ENCODE measurements around the gene NTM. TPM values are rescaled to one million over a fixed set of nuclear protein-coding genes. Genes with fewer than 3 reads are reported as not detected.

The NTM gene
- total and polyA plus RNA-seq, 2 experiments from 2014 or later, result 25.9 to 49.0 TPM

GRCh38 chr11:131658952-131659351, 288.5 kb downstream of the NTM start:
- Histone ChIP-seq H3K9ac (no peak overlapping the region), H3K4me2 (ENCODE audit: unreplicated experiment) (no peak overlapping the region), H3K27me3 (replicated peaks; ENCODE audit: insufficient read depth) (0 out of 2 replicates have a peak, but pooled peaks cover 5% of the 10 kb centered on the region), H3K4me3 (no peak overlapping the region), H3K9me3 (ENCODE audit: low read depth) (no peaks in the 10 kb centered on the region), H3K4me1 (ENCODE audit: insufficient read depth) (peaks cover 17% of the 10 kb centered on the region), H3K79me2 (ENCODE audit: insufficient read depth) (no peaks in the 10 kb centered on the region), H3K36me3 (ENCODE audit: low read depth) (no peaks in the 10 kb centered on the region), H3K27ac (no peak overlapping the region), H3K9me2 (ENCODE audit: insufficient read depth) (no peaks in the 10 kb centered on the region), H4K20me1 (ENCODE audit: insufficient read depth) (no peaks in the 10 kb centered on the region), H3F3A (ENCODE audit: insufficient read depth) (peaks cover 6% of the 10 kb centered on the region; the same call in 1 of the 2 replicates), H2AFZ (no peak overlapping the region)
- TF ChIP-seq EZH2 (IDR thresholded peaks at IDR 0.05; ENCODE audit: insufficient read depth, poor library complexity, severe bottlenecking) (no peak), EZH2phosphoT487 (IDR thresholded peaks at IDR 0.05; ENCODE audit: insufficient read depth, low read depth) (no peak)
- in situ Hi-C loops (cut with MboI), result loop anchor here (25.0 kb wide), 1 partner anchor 247 kb away; no protein-coding TSS in a partner anchor
- WGBS, 2 experiments (ENCODE audit: low coverage in 1 of 2, low lambda C conversion rate in 2 of 2, missing lambda C conversion rate in 2 of 2), result 96 to 98% methylated on average over 2 of the region's 2 CpGs
- DNase-seq, result no peak

GRCh38 chr11:131659931-131660330, 289.5 kb downstream of the NTM start:
- H3K9me2 ChIP-seq (ENCODE audit: insufficient read depth), result no peaks in the 10 kb centered on the region
- no peaks in the 10 kb centered on the region for H4K20me1 ChIP-seq (ENCODE audit: insufficient read depth)
- no peaks in the 10 kb centered on the region for H3K9me3 ChIP-seq (ENCODE audit: low read depth)
- no peak overlapping the region for H3K9ac ChIP-seq
- no peak overlapping the region for H3K4me2 ChIP-seq (ENCODE audit: unreplicated experiment)
- H3K4me1 ChIP-seq (ENCODE audit: insufficient read depth), result peaks cover 17% of the 10 kb centered on the region
- no peak overlapping the region for H3K4me3 ChIP-seq
- H3K27ac ChIP-seq, result no peak overlapping the region
- in situ Hi-C loops (cut with MboI), result loop anchor here (25.0 kb wide), 1 partner anchor 248 kb away; no protein-coding TSS in a partner anchor
- H3K36me3 ChIP-seq (ENCODE audit: low read depth), result no peaks in the 10 kb centered on the region
- no peak overlapping the region for H2AFZ ChIP-seq
- no peak for TF ChIP-seq EZH2phosphoT487 (IDR thresholded peaks at IDR 0.05; ENCODE audit: insufficient read depth, low read depth)
- no peak for TF ChIP-seq EZH2 (IDR thresholded peaks at IDR 0.05; ENCODE audit: insufficient read depth, poor library complexity, severe bottlenecking)
- H3K79me2 ChIP-seq (ENCODE audit: insufficient read depth), result no peaks in the 10 kb centered on the region
- 0 out of 2 replicates have a peak, but pooled peaks cover 5% of the 10 kb centered on the region for H3K27me3 ChIP-seq (replicated peaks; ENCODE audit: insufficient read depth)
- peaks cover 6% of the 10 kb centered on the region; the same call in 1 of the 2 replicates for H3F3A ChIP-seq (ENCODE audit: insufficient read depth)
- DNase-seq, result no peak
- 77 to 78% methylated on average over 11 of the region's 11 CpGs for WGBS, 2 experiments (ENCODE audit: low coverage in 1 of 2, low lambda C conversion rate in 2 of 2, missing lambda C conversion rate in 2 of 2)

- DNase-seq, result peak; percentile 56
- 0 out of 2 replicates have a peak, but pooled peaks cover 5% of the 10 kb centered on the region for H3K27me3 ChIP-seq (replicated peaks; ENCODE audit: insufficient read depth)
- no peaks in the 10 kb centered on the region for H3K36me3 ChIP-seq (ENCODE audit: low read depth)
- no peaks in the 10 kb centered on the region for H4K20me1 ChIP-seq (ENCODE audit: insufficient read depth)
- H3K4me3 ChIP-seq, result no peak overlapping the region
- peaks cover 6% of the 10 kb centered on the region; the same call in 1 of the 2 replicates for H3F3A ChIP-seq (ENCODE audit: insufficient read depth)
- peaks cover 23% of the 10 kb centered on the region for H3K4me1 ChIP-seq (ENCODE audit: insufficient read depth)
- H3K9me2 ChIP-seq (ENCODE audit: insufficient read depth), result no peaks in the 10 kb centered on the region
- H3K79me2 ChIP-seq (ENCODE audit: insufficient read depth), result no peaks in the 10 kb centered on the region
- H3K9ac ChIP-seq, result no peak overlapping the region
- in situ Hi-C loops (cut with MboI), result loop anchor here (25.0 kb wide), 1 partner anchor 249 kb away; no protein-coding TSS in a partner anchor
- 0 out of 2 replicates have a peak overlapping the region, but pooled peaks have one; percentile 20 for H2AFZ ChIP-seq
- 49 to 65% methylated on average over 3 of the region's 3 CpGs for WGBS, 2 experiments (ENCODE audit: low coverage in 1 of 2, low lambda C conversion rate in 2 of 2, missing lambda C conversion rate in 2 of 2)
- H3K9me3 ChIP-seq (ENCODE audit: low read depth), result no peaks in the 10 kb centered on the region
- H3K4me2 ChIP-seq (ENCODE audit: unreplicated experiment), result no peak overlapping the region
- TF ChIP-seq EZH2 (IDR thresholded peaks at IDR 0.05; ENCODE audit: insufficient read depth, poor library complexity, severe bottlenecking), result no peak
- TF ChIP-seq EZH2phosphoT487 (IDR thresholded peaks at IDR 0.05; ENCODE audit: insufficient read depth, low read depth), result no peak
- H3K27ac ChIP-seq, result no peak overlapping the region
Measured at GRCh38 chr11:131661132-131661531, 290.7 kb downstream of the NTM start.

GRCh38 chr11:131662317-131662972, 292.0 kb downstream of the NTM start:
- Histone ChIP-seq H3K27me3 (replicated peaks; ENCODE audit: insufficient read depth) (0 out of 2 replicates have a peak, but pooled peaks cover 4% of the 10 kb centered on the region), H2AFZ (0 out of 2 replicates have a peak overlapping the region, but pooled peaks have one; percentile 20), H3K9ac (no peak overlapping the region), H3K79me2 (ENCODE audit: insufficient read depth) (no peaks in the 10 kb centered on the region), H3K4me1 (ENCODE audit: insufficient read depth) (peaks cover 36% of the 10 kb centered on the region), H3K36me3 (ENCODE audit: low read depth) (no peaks in the 10 kb centered on the region), H3K9me3 (ENCODE audit: low read depth) (no peaks in the 10 kb centered on the region), H4K20me1 (ENCODE audit: insufficient read depth) (no peaks in the 10 kb centered on the region), H3K4me2 (ENCODE audit: unreplicated experiment) (no peak overlapping the region), H3F3A (ENCODE audit: insufficient read depth) (peaks cover 10% of the 10 kb centered on the region; the same call in 1 of the 2 replicates), H3K4me3 (no peak overlapping the region), H3K27ac (no peak overlapping the region), H3K9me2 (ENCODE audit: insufficient read depth) (no peaks in the 10 kb centered on the region)
- in situ Hi-C loops (cut with MboI), result loop anchor here (25.0 kb wide), 1 partner anchor 250 kb away; no protein-coding TSS in a partner anchor
- 55 to 65% methylated on average over 13 of the region's 13 CpGs for WGBS, 2 experiments (ENCODE audit: low coverage in 1 of 2, low lambda C conversion rate in 2 of 2, missing lambda C conversion rate in 2 of 2)
- TF ChIP-seq EZH2phosphoT487 (IDR thresholded peaks at IDR 0.05; ENCODE audit: insufficient read depth, low read depth) (no peak), EZH2 (IDR thresholded peaks at IDR 0.05; ENCODE audit: insufficient read depth, poor library complexity, severe bottlenecking) (no peak)
- no peak for DNase-seq

Data from GM23248 (cell line).